Astrocyte of the cerebellum (primary cell): ENCODE data around the gene CDC42BPA.
A peak's percentile ranks its signal among the peaks of the same experiment; 100 is the strongest.

Experiments used
- DNase-seq: peaks from one replicate; pipeline ENCODE4 v3.0.0-alpha.2; 2011; ENCODE audit warnings: low read depth
- H3K4me3 ChIP-seq: 2 replicates; pipeline ENCODE4 v1.5.1; 2011; ENCODE audit warnings: mild to moderate bottlenecking, low read depth, low read length, moderate library complexity
- CTCF ChIP-seq: IDR thresholded peaks from 2 replicates; pipeline ENCODE4 v1.5.1; 2012; ENCODE audit warnings: low read length, low read depth, moderate library complexity, mild to moderate bottlenecking; ENCODE audit errors: missing control alignments
- in situ Hi-C: cut with HindIII; loops from 2 replicates; pipeline ENCODE4 v1.10.0; 2017; ENCODE audit warnings: low sequenced_read_pairs

The CDC42BPA gene

GRCh38 chr1:227049253-227049652 lies 269.0 kb downstream of the CDC42BPA start:
- no peak for TF ChIP-seq CTCF
- no peak for DNase-seq
- in situ Hi-C loops = no loop called here

GRCh38 chr1:227043755-227044154 lies 274.5 kb downstream of the CDC42BPA start:
- DNase-seq = no peak
- TF ChIP-seq CTCF = no peak
- in situ Hi-C loops = no loop called here
- no peak overlapping the region for H3K4me3 ChIP-seq

More at GRCh38 chr1:227049253-227049652, 269.0 kb downstream of the CDC42BPA start:
- no peak overlapping the region for H3K4me3 ChIP-seq

- in situ Hi-C loops = no loop called here
- DNase-seq = no peak
- TF ChIP-seq CTCF = no peak
- no peak overlapping the region for H3K4me3 ChIP-seq
Measured at GRCh38 chr1:227042292-227042691, 276.0 kb downstream of the CDC42BPA start.

GRCh38 chr1:227038401-227038800 lies 279.9 kb downstream of the CDC42BPA start:
- H3K4me3 ChIP-seq = no peak overlapping the region
- DNase-seq = peak; percentile 67
- in situ Hi-C loops = no loop called here
- TF ChIP-seq CTCF = no peak

GRCh38 chr1:227037121-227037520 lies 281.2 kb downstream of the CDC42BPA start:
- in situ Hi-C loops = no loop called here
- TF ChIP-seq CTCF = no peak
- no peak overlapping the region for H3K4me3 ChIP-seq
- DNase-seq = no peak

GRCh38 chr1:227035316-227035715 lies 283.0 kb downstream of the CDC42BPA start:
- in situ Hi-C loops = no loop called here
- no peak for DNase-seq
- no peak overlapping the region for H3K4me3 ChIP-seq
- TF ChIP-seq CTCF = no peak

- no peak overlapping the region for H3K4me3 ChIP-seq
- no peak for TF ChIP-seq CTCF
- in situ Hi-C loops = no loop called here
- no peak for DNase-seq
Measured at GRCh38 chr1:227033880-227034279, 284.4 kb downstream of the CDC42BPA start.
